Bronchial epithelial cell (primary cell): ENCODE results near the gene SEMA6A. TPM values are rescaled to one million over a fixed set of nuclear protein-coding genes. Genes with fewer than 3 reads are reported as not detected.
A peak's percentile ranks its signal among the peaks of the same experiment; 100 is the strongest.

Source experiments
- DNase-seq: peaks from one replicate; pipeline ENCODE4 v3.0.0-alpha.2; 2010; ENCODE audit warnings: low read depth
- FAIRE-seq: peaks from 2 replicates; lab custom pipeline; 2011; peaks lifted over from hg19 to GRCh38; lab: Jason Lieb, UNC
- H3K27me3 ChIP-seq: 2 replicates; pipeline ENCODE4 v1.5.1; 2011; ENCODE audit warnings: low read length; ENCODE audit not compliant: control insufficient read depth, insufficient read depth
- H3K36me3 ChIP-seq: 2 replicates; pipeline ENCODE4 v1.5.1; 2011; ENCODE audit warnings: low read length; ENCODE audit not compliant: control insufficient read depth, insufficient read depth
- H3K4me3 ChIP-seq: 2 replicates; pipeline ENCODE4 v1.5.1; 2011; ENCODE audit warnings: mild to moderate bottlenecking, low read depth, low read length, control low read depth
- total RNA-seq: library from RNA; depleted of rRNA; stranded (reverse); fragments of >200 nt; gene quantifications from 2 replicates; pipeline ENCODE4 v1.2.1, GENCODE V29; 2014
- TF ChIP-seq, protein P1 (sequence below): IDR thresholded peaks from 2 replicates; pipeline ENCODE4 v1.5.1; 2011; ENCODE audit warnings: mild to moderate bottlenecking, moderate library complexity, low read length, control low read depth, inconsistent platforms; ENCODE audit not compliant: insufficient read depth, severe bottlenecking

The SEMA6A gene
- total RNA-seq, 1 donor from 2014 or later = 0.53 TPM

DNA sequence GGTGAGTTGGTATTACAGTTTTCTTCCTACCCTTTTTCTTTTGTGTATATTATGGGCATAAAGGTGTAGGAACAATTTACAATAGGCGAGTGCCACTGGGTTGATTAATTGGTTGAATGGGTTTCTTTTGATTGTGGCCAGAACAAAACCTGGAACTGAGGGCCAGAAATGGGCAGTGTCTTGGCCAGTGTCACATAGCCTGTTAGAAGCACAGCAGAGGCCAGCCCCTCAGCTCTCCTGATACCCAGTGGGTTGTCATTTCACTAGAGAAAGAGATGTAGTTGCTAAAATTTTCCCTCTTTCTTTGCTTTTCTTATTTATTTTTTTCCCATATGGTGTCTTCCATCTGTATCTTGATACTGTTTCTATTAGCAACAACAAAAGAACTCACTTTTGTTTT is 38.8 kb upstream of the SEMA6A start:
- DNase-seq (no peak), FAIRE-seq (no peak)
- H3K27me3 ChIP-seq = peaks cover 2% of the 10 kb centered on the region
- H3K36me3 ChIP-seq = no peaks in the 10 kb centered on the region
- H3K4me3 ChIP-seq = no peak overlapping the region
- TF ChIP-seq, protein P1, sequence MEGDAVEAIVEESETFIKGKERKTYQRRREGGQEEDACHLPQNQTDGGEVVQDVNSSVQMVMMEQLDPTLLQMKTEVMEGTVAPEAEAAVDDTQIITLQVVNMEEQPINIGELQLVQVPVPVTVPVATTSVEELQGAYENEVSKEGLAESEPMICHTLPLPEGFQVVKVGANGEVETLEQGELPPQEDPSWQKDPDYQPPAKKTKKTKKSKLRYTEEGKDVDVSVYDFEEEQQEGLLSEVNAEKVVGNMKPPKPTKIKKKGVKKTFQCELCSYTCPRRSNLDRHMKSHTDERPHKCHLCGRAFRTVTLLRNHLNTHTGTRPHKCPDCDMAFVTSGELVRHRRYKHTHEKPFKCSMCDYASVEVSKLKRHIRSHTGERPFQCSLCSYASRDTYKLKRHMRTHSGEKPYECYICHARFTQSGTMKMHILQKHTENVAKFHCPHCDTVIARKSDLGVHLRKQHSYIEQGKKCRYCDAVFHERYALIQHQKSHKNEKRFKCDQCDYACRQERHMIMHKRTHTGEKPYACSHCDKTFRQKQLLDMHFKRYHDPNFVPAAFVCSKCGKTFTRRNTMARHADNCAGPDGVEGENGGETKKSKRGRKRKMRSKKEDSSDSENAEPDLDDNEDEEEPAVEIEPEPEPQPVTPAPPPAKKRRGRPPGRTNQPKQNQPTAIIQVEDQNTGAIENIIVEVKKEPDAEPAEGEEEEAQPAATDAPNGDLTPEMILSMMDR = no peak

DNA sequence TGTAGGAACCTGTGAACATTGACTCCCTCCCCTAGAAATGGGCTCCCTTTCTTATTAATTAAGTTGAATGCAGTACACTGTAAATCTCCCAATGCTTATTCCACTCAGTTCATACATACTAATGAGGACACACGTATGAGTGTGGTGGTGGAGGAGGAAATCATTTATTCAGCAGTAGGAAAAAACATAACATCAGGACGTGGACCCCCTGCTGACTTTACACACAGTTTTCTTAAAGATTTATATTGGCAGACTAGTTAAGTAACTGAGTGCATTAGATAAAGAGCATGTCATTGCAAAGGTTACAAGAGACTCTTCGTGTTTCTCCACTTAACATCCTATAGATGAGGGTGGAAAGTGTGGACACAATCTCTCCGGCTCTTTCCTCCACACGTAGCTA is 37.8 kb upstream of the SEMA6A start:
- Histone ChIP-seq H3K27me3 (peaks cover 2% of the 10 kb centered on the region), H3K36me3 (no peaks in the 10 kb centered on the region), H3K4me3 (no peak overlapping the region)
- no peak for DNase-seq
- no peak for FAIRE-seq
- TF ChIP-seq, protein P1 = no peak

DNA sequence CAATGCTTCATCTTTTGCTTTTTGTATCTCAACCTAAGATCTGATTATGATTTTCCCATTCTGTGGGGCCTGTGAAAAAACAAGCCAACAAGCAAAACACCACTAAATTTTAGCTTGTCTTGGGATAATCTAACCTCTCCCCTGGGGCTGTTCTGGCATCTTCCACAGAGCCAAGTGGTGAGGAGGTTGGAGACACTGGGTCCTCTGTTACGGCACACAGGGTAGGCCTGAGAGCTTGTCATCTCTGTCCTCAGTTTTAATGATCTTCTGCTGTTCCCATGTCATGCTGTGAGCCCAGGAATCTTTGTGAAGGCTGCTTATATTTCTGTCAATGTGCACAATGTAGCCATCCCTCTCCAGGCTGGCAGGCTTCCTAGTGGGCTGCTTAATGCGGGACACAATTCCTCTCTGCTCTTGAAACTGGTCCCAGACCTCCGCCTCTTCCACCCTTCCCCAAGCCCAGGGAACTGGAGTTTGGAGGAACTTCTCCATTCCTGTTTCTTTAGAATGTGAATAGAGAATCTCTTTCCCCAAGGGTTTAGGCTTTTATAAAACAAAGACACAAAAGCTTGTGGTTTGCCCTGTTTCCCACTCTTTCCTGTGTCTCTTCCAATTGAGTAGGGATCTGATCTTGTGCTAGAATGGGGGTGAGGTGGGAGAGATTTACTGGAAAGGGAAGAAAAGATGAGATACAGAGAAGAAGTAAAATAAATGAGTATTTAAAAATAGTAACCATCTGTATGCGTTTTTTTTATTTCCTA is 30.9 kb upstream of the SEMA6A start:
- FAIRE-seq (no peak), DNase-seq (no peak)
- H3K4me3 ChIP-seq = no peak overlapping the region
- H3K36me3 ChIP-seq = no peaks in the 10 kb centered on the region
- TF ChIP-seq, protein P1 = no peak
- H3K27me3 ChIP-seq = no peaks in the 10 kb centered on the region

DNA sequence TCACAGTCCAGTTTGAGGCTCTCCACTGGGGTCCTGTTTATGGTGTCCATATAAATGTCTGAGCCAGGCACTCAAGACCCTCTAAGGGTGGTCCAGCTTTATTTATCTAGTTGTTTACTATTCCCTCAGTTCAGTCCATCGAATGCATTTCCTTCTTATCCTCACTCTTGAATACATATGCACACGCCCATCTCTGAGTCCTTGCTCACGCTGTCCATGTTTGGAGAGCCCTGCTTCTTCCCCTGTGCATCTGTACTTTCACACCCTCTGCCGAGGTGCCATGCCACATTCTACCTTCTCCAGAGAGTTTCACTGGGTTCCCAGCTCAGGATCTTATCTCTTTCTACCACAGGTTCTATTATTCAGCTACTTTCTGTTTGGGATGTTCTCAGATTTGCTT is 30.2 kb upstream of the SEMA6A start:
- Histone ChIP-seq H3K4me3 (no peak overlapping the region), H3K36me3 (no peaks in the 10 kb centered on the region), H3K27me3 (no peaks in the 10 kb centered on the region)
- FAIRE-seq (peak; percentile 47), DNase-seq (no peak)
- TF ChIP-seq, protein P1 = no peak

DNA sequence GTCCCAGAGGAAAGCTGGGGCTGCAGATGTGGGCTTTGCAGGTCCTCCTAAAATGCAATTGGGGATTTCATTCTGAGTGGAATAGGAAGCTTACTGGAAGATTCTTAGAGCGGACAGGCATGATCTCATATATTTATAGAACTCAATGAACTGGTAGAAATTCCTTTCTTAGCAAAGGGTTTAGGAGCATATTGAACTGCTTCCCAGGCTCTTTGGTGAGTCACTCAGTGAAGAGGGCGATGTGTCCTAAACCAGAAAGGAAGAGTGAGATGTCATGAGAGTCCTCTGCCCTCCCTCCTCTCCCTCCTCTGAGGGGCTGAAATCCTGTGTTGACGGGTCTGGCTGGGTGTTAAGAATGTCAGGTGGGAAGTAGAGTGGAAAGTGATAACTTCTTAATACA is 26.3 kb upstream of the SEMA6A start:
- FAIRE-seq = peak; percentile 47
- H3K36me3 ChIP-seq = no peaks in the 10 kb centered on the region
- H3K27me3 ChIP-seq = no peaks in the 10 kb centered on the region
- TF ChIP-seq, protein P1 = no peak
- H3K4me3 ChIP-seq = no peak overlapping the region
- DNase-seq = peak; percentile 34

DNA sequence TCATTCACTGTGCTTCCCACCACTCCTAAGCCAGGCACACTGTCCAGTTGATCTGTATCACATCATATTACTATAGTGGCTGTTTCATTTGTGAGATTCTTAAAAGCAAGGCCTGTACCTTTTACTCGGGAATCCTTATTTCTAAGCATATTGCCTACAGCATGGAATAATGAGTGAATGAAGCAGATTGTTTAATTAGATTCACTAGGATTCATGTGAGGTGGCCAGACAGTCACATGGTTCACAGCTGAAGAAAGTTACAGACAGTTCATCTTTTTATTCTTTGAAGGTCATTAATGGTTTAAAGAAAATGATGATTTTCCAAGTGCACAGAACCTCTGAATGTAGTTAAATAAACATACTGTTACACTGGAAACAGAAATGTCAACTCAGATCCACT is 24.3 kb upstream of the SEMA6A start:
- no peak for DNase-seq
- TF ChIP-seq, protein P1 = no peak
- FAIRE-seq = no peak
- Histone ChIP-seq H3K27me3 (no peaks in the 10 kb centered on the region), H3K4me3 (no peak overlapping the region), H3K36me3 (no peaks in the 10 kb centered on the region)
